Smooth muscle cell (in vitro differentiated cells): ENCODE measurements around the gene DNAH5. TPM values are rescaled to one million over a fixed set of nuclear protein-coding genes. Genes with fewer than 3 reads are reported as not detected.

Source experiments
- DNase-seq: peaks from one replicate; lab custom pipeline; 2025; ENCODE audit not compliant: unreplicated experiment; lab: John Stamatoyannopoulos, UW
- H2AFZ ChIP-seq: fragments of 200-600 bp; sonication (generic); 2 replicates; pipeline ENCODE4 v1.6.0; 2016; ENCODE audit warnings: antibody characterized with exemption, low read depth, mild to moderate bottlenecking
- H3F3A ChIP-seq: fragments of 200-600 bp; sonication (generic); 2 replicates; pipeline ENCODE4 v1.6.0; 2017; ENCODE audit warnings: antibody characterized with exemption, low read depth
- H3K27ac ChIP-seq: fragments of 200-600 bp; sonication (generic); 2 replicates; pipeline ENCODE4 v1.5.1; 2016; ENCODE audit warnings: low read depth, mild to moderate bottlenecking
- H3K27me3 ChIP-seq: fragments of 200-600 bp; sonication (generic); 2 replicates; pipeline ENCODE4 v1.6.1; 2016; ENCODE audit warnings: low read depth, mild to moderate bottlenecking
- H3K36me3 ChIP-seq: fragments of 200-600 bp; sonication (generic); 2 replicates; pipeline ENCODE4 v1.5.1; 2016; ENCODE audit warnings: low read depth
- H3K4me1 ChIP-seq: fragments of 200-600 bp; sonication (generic); 2 replicates; pipeline ENCODE4 v1.5.1; 2016; ENCODE audit warnings: low read depth
- H3K4me2 ChIP-seq: fragments of 200-600 bp; sonication (generic); 2 replicates; pipeline ENCODE4 v1.6.0; 2016; ENCODE audit warnings: mild to moderate bottlenecking
- H3K4me3 ChIP-seq: fragments of 200-600 bp; sonication (generic); 2 replicates; pipeline ENCODE4 v1.5.1; 2016; ENCODE audit warnings: mild to moderate bottlenecking
- H3K79me2 ChIP-seq: fragments of 200-600 bp; sonication (generic); 2 replicates; pipeline ENCODE4 v1.6.0; 2016; ENCODE audit warnings: low read depth, mild to moderate bottlenecking
- H3K9ac ChIP-seq: fragments of 200-600 bp; sonication (generic); 2 replicates; pipeline ENCODE4 v1.6.0; 2016; ENCODE audit warnings: low read depth
- H3K9me3 ChIP-seq: fragments of 200-600 bp; sonication (generic); replicated peaks from 2 replicates; pipeline ENCODE4 v1.5.1; 2016; ENCODE audit warnings: low read depth
- H4K20me1 ChIP-seq: fragments of 200-600 bp; sonication (generic); 2 replicates; pipeline ENCODE4 v1.6.0; 2016; ENCODE audit warnings: low read depth
- WGBS: methylation state at CpG from one replicate; pipeline ENCODE4 v1.1.7; 2016; ENCODE audit warnings: low lambda C conversion rate; 5-methylcytosine and 5-hydroxymethylcytosine counted together
- polyA plus RNA-seq: library from polyadenylated mRNA; unstranded; fragments of >200 nt; fragmentation: Nextera tagmentation; extraction: Ambion mirVana; gene quantifications from 2 replicates; pipeline ENCODE4 v1.2.1, GENCODE V29; 2016
- total RNA-seq: library from RNA; depleted of rRNA; stranded (reverse); fragments of >200 nt; gene quantifications from 2 replicates; pipeline ENCODE4 v1.2.3, GENCODE V29; 2014
- TF ChIP-seq, protein P1 (sequence below): fragments of 200-600 bp; sonication (generic); IDR thresholded peaks from 2 replicates; pipeline ENCODE4 v1.5.1; 2017; ENCODE audit warnings: borderline replicate concordance, mild to moderate bottlenecking, antibody characterized with exemption; ENCODE audit not compliant: insufficient read depth, poor library complexity, severe bottlenecking

The DNAH5 gene
- total and polyA plus RNA-seq, 2 experiments from 2014 or later: 0.04 to 0.33 TPM

DNA sequence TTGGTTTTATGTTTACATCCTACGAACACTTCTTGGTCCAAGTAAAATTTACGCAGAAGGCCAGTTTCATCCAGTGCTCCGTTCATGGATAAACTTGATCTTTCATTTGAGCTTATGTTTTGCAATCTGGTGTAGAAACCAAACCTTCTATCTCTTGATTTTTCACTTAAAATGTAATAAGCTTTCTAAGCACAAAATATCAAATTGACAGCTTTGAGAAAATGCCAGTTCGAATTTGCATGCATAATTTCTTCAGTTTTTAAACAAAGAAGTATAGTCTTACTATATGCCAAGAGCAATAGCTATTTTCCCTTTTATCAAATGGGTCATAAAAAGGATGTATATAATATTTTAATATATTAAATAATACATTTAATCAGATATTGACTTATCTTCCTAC lies 17.8 kb downstream of the DNAH5 start:
- TF ChIP-seq, protein P1, sequence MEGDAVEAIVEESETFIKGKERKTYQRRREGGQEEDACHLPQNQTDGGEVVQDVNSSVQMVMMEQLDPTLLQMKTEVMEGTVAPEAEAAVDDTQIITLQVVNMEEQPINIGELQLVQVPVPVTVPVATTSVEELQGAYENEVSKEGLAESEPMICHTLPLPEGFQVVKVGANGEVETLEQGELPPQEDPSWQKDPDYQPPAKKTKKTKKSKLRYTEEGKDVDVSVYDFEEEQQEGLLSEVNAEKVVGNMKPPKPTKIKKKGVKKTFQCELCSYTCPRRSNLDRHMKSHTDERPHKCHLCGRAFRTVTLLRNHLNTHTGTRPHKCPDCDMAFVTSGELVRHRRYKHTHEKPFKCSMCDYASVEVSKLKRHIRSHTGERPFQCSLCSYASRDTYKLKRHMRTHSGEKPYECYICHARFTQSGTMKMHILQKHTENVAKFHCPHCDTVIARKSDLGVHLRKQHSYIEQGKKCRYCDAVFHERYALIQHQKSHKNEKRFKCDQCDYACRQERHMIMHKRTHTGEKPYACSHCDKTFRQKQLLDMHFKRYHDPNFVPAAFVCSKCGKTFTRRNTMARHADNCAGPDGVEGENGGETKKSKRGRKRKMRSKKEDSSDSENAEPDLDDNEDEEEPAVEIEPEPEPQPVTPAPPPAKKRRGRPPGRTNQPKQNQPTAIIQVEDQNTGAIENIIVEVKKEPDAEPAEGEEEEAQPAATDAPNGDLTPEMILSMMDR: no peak
- no peaks in the 10 kb centered on the region for H4K20me1 ChIP-seq
- H3K4me2 ChIP-seq: no peak overlapping the region
- H3K36me3 ChIP-seq: no peaks in the 10 kb centered on the region
- no peak overlapping the region for H2AFZ ChIP-seq
- no peaks in the 10 kb centered on the region for H3K79me2 ChIP-seq
- no peaks in the 10 kb centered on the region for H3K4me1 ChIP-seq
- no peak for DNase-seq
- no peaks in the 10 kb centered on the region for H3F3A ChIP-seq
- H3K27ac ChIP-seq: no peak overlapping the region
- 88% methylated on average over 4 of the region's 4 CpGs for WGBS
- no peak overlapping the region for H3K4me3 ChIP-seq
- H3K27me3 ChIP-seq: no peaks in the 10 kb centered on the region
- H3K9ac ChIP-seq: no peak overlapping the region
- H3K9me3 ChIP-seq: no peaks in the 10 kb centered on the region

DNA sequence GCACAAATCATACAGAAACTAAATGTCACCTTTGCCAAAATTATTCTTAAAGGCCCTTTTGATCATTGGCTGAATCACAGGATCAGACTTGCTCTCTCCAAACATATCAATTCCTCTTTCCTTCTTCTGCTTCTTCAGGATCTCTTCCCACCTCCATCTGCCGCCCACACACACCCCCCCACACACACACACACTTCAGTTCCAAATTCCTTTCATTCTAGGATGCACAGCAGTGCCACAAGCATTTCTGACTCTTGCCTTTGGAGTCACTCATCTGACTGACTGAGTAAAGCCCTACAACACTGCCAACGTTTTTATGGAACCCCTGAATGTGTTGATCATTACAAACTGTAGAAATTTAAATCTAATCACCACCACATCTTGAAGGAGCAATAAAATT lies 22.9 kb downstream of the DNAH5 start:
- no peaks in the 10 kb centered on the region for H3F3A ChIP-seq
- 36% methylated on average over 2 of the region's 2 CpGs for WGBS
- no peak overlapping the region for H2AFZ ChIP-seq
- no peaks in the 10 kb centered on the region for H3K27me3 ChIP-seq
- H3K4me3 ChIP-seq: no peak overlapping the region
- no peak overlapping the region for H3K9ac ChIP-seq
- no peaks in the 10 kb centered on the region for H3K36me3 ChIP-seq
- no peak for DNase-seq
- TF ChIP-seq, protein P1: no peak
- no peak overlapping the region for H3K27ac ChIP-seq
- no peaks in the 10 kb centered on the region for H3K79me2 ChIP-seq
- no peaks in the 10 kb centered on the region for H4K20me1 ChIP-seq
- H3K4me1 ChIP-seq: no peaks in the 10 kb centered on the region
- no peak overlapping the region for H3K4me2 ChIP-seq
- H3K9me3 ChIP-seq: no peaks in the 10 kb centered on the region

DNA sequence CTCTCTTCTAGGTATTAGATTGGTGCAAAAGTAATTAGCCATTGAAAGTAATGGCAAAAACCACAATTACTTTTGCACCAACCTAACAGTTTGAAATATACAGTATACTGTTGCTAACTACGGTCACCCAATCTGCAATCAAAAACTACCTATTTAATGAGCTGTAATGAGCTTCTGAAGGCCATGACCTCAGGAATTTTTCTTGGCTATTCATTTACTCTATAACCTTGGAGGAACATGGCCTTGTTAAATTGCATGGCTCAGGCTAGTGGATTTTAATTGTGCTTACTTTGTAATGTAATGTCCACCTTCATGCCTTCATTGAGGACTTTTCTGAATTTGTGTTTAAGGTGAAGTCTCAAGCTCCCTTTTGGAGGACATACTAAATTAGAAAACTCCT lies 24.7 kb downstream of the DNAH5 start:
- no peak overlapping the region for H3K9ac ChIP-seq
- no peak overlapping the region for H3K4me3 ChIP-seq
- H2AFZ ChIP-seq: no peak overlapping the region
- no peaks in the 10 kb centered on the region for H3K9me3 ChIP-seq
- no peak overlapping the region for H3K4me2 ChIP-seq
- H3K4me1 ChIP-seq: no peaks in the 10 kb centered on the region
- WGBS: 86% methylated on average over 1 of the region's 1 CpG
- no peak for DNase-seq
- no peaks in the 10 kb centered on the region for H3K79me2 ChIP-seq
- H3F3A ChIP-seq: no peaks in the 10 kb centered on the region
- H3K36me3 ChIP-seq: no peaks in the 10 kb centered on the region
- H3K27ac ChIP-seq: no peak overlapping the region
- no peaks in the 10 kb centered on the region for H4K20me1 ChIP-seq
- no peaks in the 10 kb centered on the region for H3K27me3 ChIP-seq
- TF ChIP-seq, protein P1: no peak

DNA sequence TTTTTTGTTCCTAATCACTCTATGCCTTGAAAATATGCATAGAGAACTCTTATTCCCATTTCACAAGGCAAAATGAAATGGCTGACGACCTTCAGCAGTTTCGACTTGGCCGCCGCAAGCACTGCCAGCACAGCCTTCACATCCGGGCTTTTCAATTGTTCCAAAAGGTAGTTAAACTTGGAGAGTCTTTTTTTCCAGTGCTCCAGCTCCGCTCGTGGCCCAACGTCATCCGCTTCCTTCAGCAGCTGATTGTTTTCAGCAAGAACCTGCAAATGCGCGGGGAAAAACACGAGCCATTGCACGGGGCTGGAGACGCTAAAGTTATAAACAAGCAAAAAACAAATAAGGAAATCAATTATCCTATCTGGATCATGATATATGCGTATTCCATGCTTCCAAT lies 25.4 kb downstream of the DNAH5 start:
- H2AFZ ChIP-seq: no peak overlapping the region
- TF ChIP-seq, protein P1: no peak

More for the DNA sequence above, 25.4 kb downstream of the DNAH5 start:
- no peaks in the 10 kb centered on the region for H3K27me3 ChIP-seq
- H3K9ac ChIP-seq: no peak overlapping the region
- H3K36me3 ChIP-seq: no peaks in the 10 kb centered on the region
- no peak overlapping the region for H3K4me3 ChIP-seq
- WGBS: 95% methylated on average over 15 of the region's 15 CpGs
- H3K9me3 ChIP-seq: no peaks in the 10 kb centered on the region
- no peaks in the 10 kb centered on the region for H3K79me2 ChIP-seq
- no peaks in the 10 kb centered on the region for H3F3A ChIP-seq
- no peaks in the 10 kb centered on the region for H4K20me1 ChIP-seq
- H3K4me1 ChIP-seq: no peaks in the 10 kb centered on the region
- no peak overlapping the region for H3K4me2 ChIP-seq
- H3K27ac ChIP-seq: no peak overlapping the region
- no peak for DNase-seq
